ENCODE results near the gene BPIFA3.

GRCh38 chr20:33202451-33202850 is 14.7 kb upstream of the BPIFA3 start:
- TF ChIP-seq CTCF (IDR thresholded peaks at IDR 0.05) (no peak), POLR2A (IDR thresholded peaks at IDR 0.05) (no peak)
